GM23338 (cell line): ENCODE results near the gene PELI1.

ENCODE experiments used
- CTCF ChIP-seq, 2 experiments: fragments of 200-600 bp in 1 of 2; sonication (generic) in 1 of 2; conservative IDR thresholded peaks; 2 replicates each; pipeline versions ENCODE4 v1.5.1 to v1.6.1; 2016 to 2017; ENCODE audit warnings: antibody characterized with exemption in 2 of 2, low read depth in 2 of 2, mild to moderate bottlenecking in 2 of 2, moderate library complexity in 1 of 2
- EZH2phosphoT487 ChIP-seq: fragments of 200-600 bp; sonication (generic); IDR thresholded peaks from one replicate; pipeline ENCODE4 v1.8.1; 2018; ENCODE audit warnings: antibody characterized with exemption; ENCODE audit not compliant: unreplicated experiment
- JUNB ChIP-seq: IDR thresholded peaks from one replicate; pipeline ENCODE4 v1.6.1; 2016; ENCODE audit warnings: antibody characterized with exemption; ENCODE audit not compliant: unreplicated experiment
- POLR2AphosphoS5 ChIP-seq: IDR thresholded peaks from 2 replicates; pipeline ENCODE4 v1.6.1; 2016; ENCODE audit warnings: antibody characterized with exemption, low read depth
- REST ChIP-seq: IDR thresholded peaks from one replicate; pipeline ENCODE4 v1.6.1; 2018; ENCODE audit warnings: antibody characterized with exemption; ENCODE audit not compliant: unreplicated experiment
- ZNF331 ChIP-seq: fragments of 250-450 bp; sonication (Bioruptor Pico); IDR thresholded peaks from 2 replicates; pipeline ENCODE4 v1.5.0; 2020; ENCODE audit warnings: low read depth, mild to moderate bottlenecking, moderate library complexity

- no peak for TF ChIP-seq JUNB
- no peak for TF ChIP-seq CTCF (conservative IDR thresholded peaks at IDR 0.05; ENCODE audit: low read depth in 2 of 2)
- no peak for TF ChIP-seq POLR2AphosphoS5
- TF ChIP-seq EZH2phosphoT487, result no peak
- no peak for TF ChIP-seq REST
- TF ChIP-seq ZNF331 (CRISPR knock-in tag), result no peak
Measured at GRCh38 chr2:64081046-64081445, 63.2 kb downstream of the PELI1 start.
